CD4-positive, alpha-beta T cell (primary cell): ENCODE results near the gene APAF1. TPM values are rescaled to one million over a fixed set of nuclear protein-coding genes. Genes with fewer than 3 reads are reported as not detected.

Experiments used
- ATAC-seq: fragments of 200-7000 bp; cut with Tn5 transposase; one replicate; pipeline ENCODE4 v1.10.0; 2022; ENCODE audit warnings: mild to moderate bottlenecking; ENCODE audit not compliant: poor library complexity
- CTCF ChIA-PET: fragments of 350-600 bp; sonication (Branson Sonifier 250); formaldehyde crosslinking; loops from one replicate; lab custom pipeline; 2021; ENCODE audit warnings: antibody characterized with exemption, inconsistent platforms; lab: Charles Lee
- POLR2A ChIA-PET: fragments of 350-600 bp; sonication (Branson Sonifier 250); formaldehyde crosslinking; loops from one replicate; lab custom pipeline; 2021; ENCODE audit warnings: antibody characterized with exemption, inconsistent platforms; lab: Charles Lee
- DNase-seq, 14 experiments: peaks; one replicate each; pipeline ENCODE4 v3.0.0-alpha.2; 2013 to 2020; ENCODE audit warnings: mixed read lengths in 2 of 14
- H3K27ac ChIP-seq, 2 donors: one replicate each; pipeline versions ENCODE4 v1.5.1 to v1.7.0; 2013; ENCODE audit warnings: low read length in 2 of 2, low read depth in 1 of 2, mild to moderate bottlenecking in 1 of 2
- H3K27me3 ChIP-seq, 2 experiments: 1 replicate in 1 of 2; 2 replicates in 1 of 2; pipeline versions ENCODE4 v1.6.1 to v1.7.0; 2013; ENCODE audit warnings: low read length in 2 of 2, control low read depth in 1 of 2, mild to moderate bottlenecking in 1 of 2, moderate library complexity in 1 of 2; ENCODE audit not compliant: insufficient read depth in 2 of 2, control insufficient read depth in 1 of 2
- H3K36me3 ChIP-seq: one replicate; pipeline ENCODE4 v1.6.1; 2013; ENCODE audit warnings: low read length, control low read depth; ENCODE audit not compliant: insufficient read depth
- H3K4me1 ChIP-seq: one replicate; pipeline ENCODE4 v1.6.1; 2013; ENCODE audit warnings: low read length, control low read depth; ENCODE audit not compliant: insufficient read depth
- H3K4me3 ChIP-seq: one replicate; pipeline ENCODE4 v1.5.1; 2013; ENCODE audit warnings: mild to moderate bottlenecking, low read length, moderate library complexity
- H3K9me3 ChIP-seq, 2 experiments: 1 replicate in 1 of 2; 2 replicates in 1 of 2; pipeline versions ENCODE4 v1.6.1 to v1.7.0; 2013; ENCODE audit warnings: low read length in 2 of 2, mild to moderate bottlenecking in 2 of 2, control low read depth in 1 of 2, moderate library complexity in 1 of 2; ENCODE audit not compliant: control insufficient read depth in 1 of 2, insufficient read depth in 1 of 2
- H3K27ac Mint-ChIP-seq: one replicate; pipeline ENCODE4 v1.8.0; 2020; ENCODE audit warnings: mixed read lengths
- H3K27me3 Mint-ChIP-seq: one replicate; pipeline ENCODE4 v1.8.0; 2021; ENCODE audit warnings: mixed read lengths
- H3K36me3 Mint-ChIP-seq: one replicate; pipeline ENCODE4 v1.8.0; 2021; ENCODE audit warnings: low read depth, mixed read lengths
- H3K4me1 Mint-ChIP-seq: one replicate; pipeline ENCODE4 v1.8.0; 2021; ENCODE audit warnings: low read depth, mixed read lengths
- H3K4me3 Mint-ChIP-seq: one replicate; pipeline ENCODE4 v1.8.0; 2020; ENCODE audit warnings: mild to moderate bottlenecking, mixed read lengths
- H3K9me3 Mint-ChIP-seq: one replicate; pipeline ENCODE4 v1.8.0; 2020; ENCODE audit warnings: mixed read lengths
- intact Hi-C, 2 experiments: fragments of 100-400 bp; cut with DNase I in 1 of 2; cut with micrococcal nuclease in 1 of 2; formaldehyde crosslinking; loops; one replicate each; pipeline versions ENCODE4 v1.15.1 to v1.9.0; 2023 to 2025; cut with DNase I, micrococcal nuclease
- total RNA-seq, 174 experiments: library from RNA in 2 of 174; stranded (reverse) in 2 of 174; gene quantifications; one replicate each; pipeline ENCODE4 v1.2.3 and lab custom pipeline; 2021 to 2026
- TF ChIP-seq, protein P1 (sequence below): fragments of 200-600 bp; IDR thresholded peaks from one replicate; pipeline ENCODE4 v1.8.0; 2022; ENCODE audit warnings: antibody characterized with exemption, mild to moderate bottlenecking

Gene APAF1
- total RNA-seq, 2 experiments from 2014 or later: 13.5 to 14.5 TPM

DNA sequence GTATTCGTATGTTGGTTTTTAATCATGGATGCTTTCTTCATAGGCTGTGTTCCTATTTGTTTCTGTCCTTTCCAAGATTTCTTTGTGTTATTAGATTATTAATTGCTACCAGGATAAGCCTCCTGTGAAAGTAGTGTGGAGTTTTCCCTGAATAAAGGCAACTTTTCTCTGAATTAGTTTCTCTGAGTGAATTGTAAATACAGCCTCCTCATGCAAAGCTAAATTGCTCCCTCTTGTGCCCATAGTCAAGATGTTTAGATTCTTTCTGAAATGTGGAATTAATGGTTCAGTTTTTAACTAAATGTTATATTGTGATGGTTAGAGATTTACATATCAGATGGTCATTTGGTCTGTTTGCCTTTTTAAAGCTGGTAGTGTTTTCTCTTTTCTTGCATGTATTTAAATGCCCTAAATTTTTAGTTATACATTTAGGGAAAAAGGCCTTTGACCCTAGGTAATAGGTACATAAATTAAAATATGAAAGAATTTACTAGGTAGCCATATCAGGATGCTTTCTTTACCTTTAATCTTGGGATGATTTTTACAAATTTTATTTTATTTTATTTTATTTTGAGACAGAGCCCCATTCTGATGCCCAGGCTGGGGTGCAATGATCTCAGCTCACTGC is 8.9 kb downstream of the APAF1 start:
- POLR2A ChIA-PET: interaction anchor here (0.6 to 1.6 kb wide), 6 partner anchors 10 to 144 kb away, joined by 3 to 7 read pairs (median 4); partner anchors contain the start of genes APAF1, IKBIP and SLC25A3
- Mint-ChIP-seq H3K9me3 (no peaks in the 10 kb centered on the region), H3K27me3 (no peaks in the 10 kb centered on the region), H3K36me3 (peaks cover 60% of the 10 kb centered on the region), H3K27ac (no peak overlapping the region), H3K4me3 (no peak overlapping the region), H3K4me1 (peaks cover 16% of the 10 kb centered on the region)
- Histone ChIP-seq H3K4me1 (no peaks in the 10 kb centered on the region), H3K4me3 (no peak overlapping the region), H3K27me3 (no peaks in the 10 kb centered on the region), H3K9me3 (no peaks in the 10 kb centered on the region), H3K36me3 (peaks cover 20% of the 10 kb centered on the region), H3K27ac (no peak overlapping the region)
- DNase-seq: peak in 4 of 14 experiments; percentile 11 to 74 (median 71)
- TF ChIP-seq, protein P1, sequence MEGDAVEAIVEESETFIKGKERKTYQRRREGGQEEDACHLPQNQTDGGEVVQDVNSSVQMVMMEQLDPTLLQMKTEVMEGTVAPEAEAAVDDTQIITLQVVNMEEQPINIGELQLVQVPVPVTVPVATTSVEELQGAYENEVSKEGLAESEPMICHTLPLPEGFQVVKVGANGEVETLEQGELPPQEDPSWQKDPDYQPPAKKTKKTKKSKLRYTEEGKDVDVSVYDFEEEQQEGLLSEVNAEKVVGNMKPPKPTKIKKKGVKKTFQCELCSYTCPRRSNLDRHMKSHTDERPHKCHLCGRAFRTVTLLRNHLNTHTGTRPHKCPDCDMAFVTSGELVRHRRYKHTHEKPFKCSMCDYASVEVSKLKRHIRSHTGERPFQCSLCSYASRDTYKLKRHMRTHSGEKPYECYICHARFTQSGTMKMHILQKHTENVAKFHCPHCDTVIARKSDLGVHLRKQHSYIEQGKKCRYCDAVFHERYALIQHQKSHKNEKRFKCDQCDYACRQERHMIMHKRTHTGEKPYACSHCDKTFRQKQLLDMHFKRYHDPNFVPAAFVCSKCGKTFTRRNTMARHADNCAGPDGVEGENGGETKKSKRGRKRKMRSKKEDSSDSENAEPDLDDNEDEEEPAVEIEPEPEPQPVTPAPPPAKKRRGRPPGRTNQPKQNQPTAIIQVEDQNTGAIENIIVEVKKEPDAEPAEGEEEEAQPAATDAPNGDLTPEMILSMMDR: peak; percentile 76
- peak; percentile 55 for ATAC-seq
- CTCF ChIA-PET: interaction anchor here (0.6 to 3.3 kb wide), 8 partner anchors 10 to 164 kb away, joined by 3 to 25 read pairs (median 3); partner anchors contain the start of gene IKBIP
- intact Hi-C loops: loop anchor here (1.0 to 5.0 kb wide), 6 partner anchors 86 to 229 kb away; partner anchors contain the start of gene TMPO (in 1 of the 2)

DNA sequence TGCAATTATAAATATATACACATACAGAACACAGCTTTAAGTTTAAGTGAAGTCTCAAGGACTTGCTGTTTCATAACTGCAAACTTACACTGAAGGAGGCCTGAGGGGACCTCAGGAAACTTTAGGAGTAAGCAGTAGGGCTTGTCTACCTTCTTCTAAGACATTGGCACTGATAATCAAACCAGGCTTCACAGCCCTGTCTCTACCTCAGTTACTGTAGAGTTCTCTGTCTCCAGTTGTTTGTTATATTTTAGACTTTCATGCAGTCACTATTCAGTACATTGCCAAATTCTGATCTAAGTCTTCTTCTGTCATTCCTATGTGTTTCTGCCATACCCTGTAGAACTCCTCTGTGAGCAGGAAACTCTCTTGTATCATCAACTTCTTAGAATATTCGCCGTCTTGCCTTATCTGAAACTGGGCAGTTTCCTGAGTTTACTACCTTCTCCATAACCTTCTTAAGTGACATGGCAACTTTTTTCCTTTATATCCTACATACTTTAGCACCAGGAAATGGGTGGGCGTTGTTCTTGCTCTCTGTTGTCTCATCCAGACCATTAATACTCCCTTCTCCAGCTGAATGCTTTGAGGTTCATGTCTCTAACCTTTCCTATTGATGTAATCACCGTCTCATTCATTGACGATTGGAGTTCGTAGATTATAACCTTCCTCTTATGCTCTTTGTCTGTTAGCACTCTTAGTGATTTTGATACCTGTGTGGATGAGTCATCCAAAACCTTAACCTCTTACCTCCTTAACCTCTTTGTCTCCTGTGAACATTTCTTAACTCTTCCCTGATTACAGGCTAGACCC is 11.4 kb downstream of the APAF1 start:
- Histone ChIP-seq H3K4me1 (no peaks in the 10 kb centered on the region), H3K27me3 (no peaks in the 10 kb centered on the region), H3K36me3 (peaks cover 25% of the 10 kb centered on the region), H3K9me3 (no peaks in the 10 kb centered on the region), H3K4me3 (no peak overlapping the region), H3K27ac (no peak overlapping the region)
- DNase-seq: no peak
- Mint-ChIP-seq H3K4me3 (no peak overlapping the region), H3K27me3 (no peaks in the 10 kb centered on the region), H3K9me3 (no peaks in the 10 kb centered on the region), H3K36me3 (peaks cover 60% of the 10 kb centered on the region), H3K27ac (peak overlapping the region; percentile 4), H3K4me1 (peaks cover 16% of the 10 kb centered on the region)
- TF ChIP-seq, protein P1: no peak
- CTCF ChIA-PET: no interaction called here
- POLR2A ChIA-PET: interaction anchor here (1.6 kb wide), 1 partner anchor 63 kb away, joined by 3 read pairs; the partner anchor contains the start of gene SLC25A3
- ATAC-seq: no peak
- intact Hi-C loops: no loop called here

- Mint-ChIP-seq H3K27me3 (no peaks in the 10 kb centered on the region), H3K9me3 (no peaks in the 10 kb centered on the region), H3K36me3 (peaks cover 80% of the 10 kb centered on the region), H3K27ac (no peak overlapping the region), H3K4me3 (no peak overlapping the region), H3K4me1 (peaks cover 11% of the 10 kb centered on the region)
- no peaks in the 10 kb centered on the region for H3K27me3 ChIP-seq
- H3K27ac ChIP-seq: no peak overlapping the region
- POLR2A ChIA-PET: no interaction called here
- H3K4me1 ChIP-seq: no peaks in the 10 kb centered on the region
- H3K9me3 ChIP-seq: no peaks in the 10 kb centered on the region
- ATAC-seq: no peak
- intact Hi-C loops: no loop called here
- DNase-seq: no peak
- TF ChIP-seq, protein P1: no peak
- H3K36me3 ChIP-seq: peaks cover 49% of the 10 kb centered on the region
- CTCF ChIA-PET: no interaction called here
- H3K4me3 ChIP-seq: no peak overlapping the region
These were observed 15.4 kb downstream of the APAF1 start for GRCh38 chr12:98660521-98660920.
